Chondrocyte (in vitro differentiated cells): ENCODE results near the gene PLA2G2C. TPM values are rescaled to one million over a fixed set of nuclear protein-coding genes. Genes with fewer than 3 reads are reported as not detected.

Source experiments
- DNase-seq: peaks from one replicate; pipeline ENCODE4 v3.0.0; 2021; ENCODE audit warnings: mixed read lengths, low spot score
- H3K27ac Mint-ChIP-seq: one replicate; pipeline ENCODE4 v1.8.0; 2021; ENCODE audit warnings: mild to moderate bottlenecking, moderate library complexity, mixed read lengths; ENCODE audit not compliant: unreplicated experiment
- H3K27me3 Mint-ChIP-seq: 2 replicates; pipeline ENCODE4 v1.8.0; 2021; ENCODE audit warnings: low read depth, mixed read lengths
- H3K36me3 Mint-ChIP-seq: 2 replicates; pipeline ENCODE4 v1.8.0; 2021; ENCODE audit warnings: low read depth, mixed read lengths
- H3K4me1 Mint-ChIP-seq: 2 replicates; pipeline ENCODE4 v1.8.0; 2021; ENCODE audit warnings: low read depth, mild to moderate bottlenecking, mixed read lengths
- H3K4me3 Mint-ChIP-seq: one replicate; pipeline ENCODE4 v1.8.0; 2021; ENCODE audit warnings: mild to moderate bottlenecking, moderate library complexity, mixed read lengths; ENCODE audit not compliant: unreplicated experiment
- H3K9me3 Mint-ChIP-seq: 2 replicates; pipeline ENCODE4 v1.8.0; 2021; ENCODE audit warnings: low read depth, mixed read lengths
- total RNA-seq: library from RNA; stranded (reverse); gene quantifications from 3 replicates; pipeline ENCODE4 v1.2.1, GENCODE V29; 2021
- TF ChIP-seq, protein P1 (sequence below): fragments of 200-600 bp; sonication (generic); IDR thresholded peaks from 2 replicates; pipeline ENCODE4 v1.5.0; 2021; ENCODE audit warnings: antibody characterized with exemption, mild to moderate bottlenecking, moderate library complexity

PLA2G2C gene
- total RNA-seq, 1 donor from 2014 or later = not detected

DNA sequence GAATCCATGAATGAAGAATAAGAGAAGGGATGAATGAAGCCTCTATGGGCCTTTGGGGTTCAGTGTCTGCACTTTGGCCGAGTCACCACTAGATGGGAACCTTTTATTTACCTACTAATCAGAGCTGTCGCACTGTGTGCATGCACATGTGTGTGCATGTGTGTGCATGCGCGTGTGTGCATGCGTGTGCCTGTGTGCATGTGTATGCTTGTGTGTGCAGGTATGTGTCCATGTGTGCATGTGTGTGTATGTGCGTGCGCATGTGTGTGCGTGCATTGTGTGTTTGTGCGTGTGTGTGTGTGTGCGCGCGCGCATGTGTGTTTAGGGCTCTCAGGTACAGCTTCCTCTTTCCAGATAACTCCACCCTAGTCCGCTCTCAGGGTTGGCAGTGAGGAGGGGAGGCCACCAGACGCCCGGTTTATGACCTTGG is 20.8 kb downstream of the PLA2G2C start:
- no peak overlapping the region for H3K27ac Mint-ChIP-seq
- peaks cover 20% of the 10 kb centered on the region for H3K27me3 Mint-ChIP-seq
- TF ChIP-seq, protein P1, sequence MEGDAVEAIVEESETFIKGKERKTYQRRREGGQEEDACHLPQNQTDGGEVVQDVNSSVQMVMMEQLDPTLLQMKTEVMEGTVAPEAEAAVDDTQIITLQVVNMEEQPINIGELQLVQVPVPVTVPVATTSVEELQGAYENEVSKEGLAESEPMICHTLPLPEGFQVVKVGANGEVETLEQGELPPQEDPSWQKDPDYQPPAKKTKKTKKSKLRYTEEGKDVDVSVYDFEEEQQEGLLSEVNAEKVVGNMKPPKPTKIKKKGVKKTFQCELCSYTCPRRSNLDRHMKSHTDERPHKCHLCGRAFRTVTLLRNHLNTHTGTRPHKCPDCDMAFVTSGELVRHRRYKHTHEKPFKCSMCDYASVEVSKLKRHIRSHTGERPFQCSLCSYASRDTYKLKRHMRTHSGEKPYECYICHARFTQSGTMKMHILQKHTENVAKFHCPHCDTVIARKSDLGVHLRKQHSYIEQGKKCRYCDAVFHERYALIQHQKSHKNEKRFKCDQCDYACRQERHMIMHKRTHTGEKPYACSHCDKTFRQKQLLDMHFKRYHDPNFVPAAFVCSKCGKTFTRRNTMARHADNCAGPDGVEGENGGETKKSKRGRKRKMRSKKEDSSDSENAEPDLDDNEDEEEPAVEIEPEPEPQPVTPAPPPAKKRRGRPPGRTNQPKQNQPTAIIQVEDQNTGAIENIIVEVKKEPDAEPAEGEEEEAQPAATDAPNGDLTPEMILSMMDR = peak; percentile 41
- H3K4me3 Mint-ChIP-seq = no peak overlapping the region
- peaks cover 5% of the 10 kb centered on the region for H3K36me3 Mint-ChIP-seq
- H3K9me3 Mint-ChIP-seq = peaks cover 25% of the 10 kb centered on the region
- no peak for DNase-seq
- no peaks in the 10 kb centered on the region for H3K4me1 Mint-ChIP-seq

DNA sequence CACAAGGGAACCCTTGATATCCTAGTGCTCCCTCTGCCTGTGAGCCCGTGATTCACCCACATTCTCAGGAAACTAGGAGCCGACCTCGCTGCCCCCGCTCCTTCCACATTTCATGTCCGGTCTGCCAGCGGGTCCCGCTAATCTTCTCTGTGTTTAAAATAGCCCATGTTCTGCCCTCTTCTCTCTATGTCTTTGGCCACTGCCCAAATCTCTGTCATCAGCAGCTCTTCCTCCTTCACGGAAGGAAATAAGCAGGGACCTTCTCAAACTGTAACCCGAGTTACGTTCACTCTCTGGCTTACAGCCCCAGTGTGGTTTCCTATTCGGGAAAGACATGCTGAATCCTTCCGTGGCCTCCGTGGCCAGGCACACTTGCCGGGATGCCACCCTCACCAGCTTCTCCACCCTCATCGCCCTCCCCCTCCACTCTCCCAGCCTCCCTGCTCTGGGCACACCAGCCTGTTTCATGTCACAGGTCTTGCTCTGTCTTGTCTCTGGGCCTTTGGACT is 21.6 kb downstream of the PLA2G2C start:
- TF ChIP-seq, protein P1 = no peak
- Mint-ChIP-seq H3K4me3 (no peak overlapping the region), H3K36me3 (peaks cover 5% of the 10 kb centered on the region), H3K4me1 (no peaks in the 10 kb centered on the region), H3K27me3 (peaks cover 20% of the 10 kb centered on the region), H3K27ac (peak overlapping the region; percentile 39), H3K9me3 (peaks cover 33% of the 10 kb centered on the region)
- DNase-seq = no peak

DNA sequence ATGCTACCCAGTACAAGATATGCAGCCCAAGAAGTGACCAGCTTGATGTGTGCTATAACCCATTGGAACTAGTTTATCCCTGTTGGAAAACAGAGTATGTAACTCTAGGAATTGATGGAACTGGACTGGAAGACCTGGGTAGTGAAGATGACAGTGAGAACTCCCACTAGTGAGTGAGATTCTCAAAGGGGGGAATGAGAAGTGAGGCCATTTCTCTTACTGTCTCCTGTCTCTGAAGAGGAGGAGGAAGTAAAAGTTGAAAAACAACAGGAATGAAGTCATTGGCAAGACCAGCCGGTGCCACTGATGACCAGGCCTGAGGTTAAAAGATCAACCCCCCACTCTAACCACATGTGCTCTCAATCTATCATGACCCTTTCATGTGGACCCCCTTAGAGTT is 26.3 kb downstream of the PLA2G2C start:
- no peak overlapping the region for H3K27ac Mint-ChIP-seq
- H3K4me1 Mint-ChIP-seq = no peaks in the 10 kb centered on the region
- peaks cover 43% of the 10 kb centered on the region for H3K9me3 Mint-ChIP-seq
- DNase-seq = no peak
- H3K36me3 Mint-ChIP-seq = peaks cover 5% of the 10 kb centered on the region
- TF ChIP-seq, protein P1 = no peak
- peaks cover 3% of the 10 kb centered on the region for H3K27me3 Mint-ChIP-seq
- H3K4me3 Mint-ChIP-seq = no peak overlapping the region

DNA sequence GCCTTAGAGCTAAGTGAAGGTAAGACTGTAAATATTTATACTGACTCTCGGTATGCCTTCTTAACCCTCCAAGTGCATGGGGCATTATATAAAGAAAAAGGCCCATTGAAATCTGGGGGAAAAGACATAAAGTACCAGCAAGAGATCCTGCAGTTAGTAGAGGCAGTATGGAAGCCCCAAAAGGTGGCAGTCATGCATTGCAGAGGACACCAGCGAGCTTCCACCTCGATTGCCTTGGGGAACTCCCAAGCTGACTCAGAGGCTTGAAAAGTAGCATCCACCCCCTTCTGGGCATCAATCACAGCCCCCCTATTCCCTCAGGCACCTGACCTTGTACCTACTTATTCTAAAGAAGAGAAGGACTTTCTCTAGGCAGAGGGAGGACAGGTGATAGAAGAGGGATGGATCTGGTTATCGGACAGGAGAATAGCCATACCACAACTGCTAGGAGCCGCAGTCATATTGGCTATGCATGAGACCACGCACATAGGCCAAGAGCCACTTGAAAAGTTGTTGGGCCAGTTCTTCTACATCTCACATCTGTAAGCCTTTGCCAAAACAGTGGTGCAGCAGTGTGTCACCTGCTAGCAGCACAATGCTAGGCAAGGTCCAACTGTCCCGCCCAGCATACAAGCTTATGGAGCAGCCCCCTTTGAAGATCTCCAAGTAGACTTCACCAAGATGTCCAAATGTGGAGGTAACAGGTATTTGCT is 27.8 kb downstream of the PLA2G2C start:
- H3K36me3 Mint-ChIP-seq = peaks cover 3% of the 10 kb centered on the region
- peaks cover 41% of the 10 kb centered on the region for H3K9me3 Mint-ChIP-seq
- no peaks in the 10 kb centered on the region for H3K4me1 Mint-ChIP-seq

DNA sequence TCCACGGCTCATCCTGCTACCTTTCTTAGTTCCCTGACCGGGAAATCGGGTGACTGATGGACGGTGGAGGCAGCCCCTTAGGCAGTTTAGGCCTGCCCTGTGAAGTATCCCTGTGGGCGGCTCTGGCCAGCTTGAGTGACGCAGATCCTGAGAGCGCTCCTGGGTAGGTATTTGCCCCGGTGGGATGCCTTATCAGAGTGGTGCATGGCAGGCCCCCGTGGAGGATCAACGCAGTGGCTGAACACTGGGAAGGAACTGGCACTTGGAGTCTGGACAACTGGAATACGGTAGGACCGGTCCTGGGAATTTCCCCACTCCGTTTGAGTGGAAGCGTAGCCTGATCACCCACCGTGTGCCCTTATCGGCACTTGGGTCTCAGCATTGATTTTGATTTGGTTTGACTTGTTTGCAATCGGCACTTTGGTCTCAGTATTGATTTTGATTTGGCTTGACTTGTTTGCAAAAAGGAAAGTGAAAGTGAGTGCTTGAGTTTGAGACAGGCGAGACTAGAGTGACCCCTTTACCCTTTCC is 32.0 kb downstream of the PLA2G2C start:
- Mint-ChIP-seq H3K4me3 (no peak overlapping the region), H3K9me3 (peaks cover 7% of the 10 kb centered on the region), H3K27ac (no peak overlapping the region), H3K27me3 (peaks cover 8% of the 10 kb centered on the region), H3K36me3 (no peaks in the 10 kb centered on the region), H3K4me1 (peaks cover 3% of the 10 kb centered on the region)
- peak; percentile 58 for DNase-seq
- TF ChIP-seq, protein P1 = no peak

More for the DNA sequence above, 27.8 kb downstream of the PLA2G2C start:
- H3K4me3 Mint-ChIP-seq = no peak overlapping the region
- TF ChIP-seq, protein P1 = no peak
- H3K27ac Mint-ChIP-seq = no peak overlapping the region
- H3K27me3 Mint-ChIP-seq = peaks cover 3% of the 10 kb centered on the region
- peak; percentile 18 for DNase-seq
